ENCODE results near the gene CDKL5.

Gene CDKL5

GRCh38 chrX:18692541-18692940, 267.1 kb downstream of the CDKL5 start:
- no peak for DNase-seq

- DNase-seq = no peak
Observed at GRCh38 chrX:18696653-18697052, 271.2 kb downstream of the CDKL5 start.

- no peak for DNase-seq
Observed at GRCh38 chrX:18698737-18699650, 273.6 kb downstream of the CDKL5 start.

DNA sequence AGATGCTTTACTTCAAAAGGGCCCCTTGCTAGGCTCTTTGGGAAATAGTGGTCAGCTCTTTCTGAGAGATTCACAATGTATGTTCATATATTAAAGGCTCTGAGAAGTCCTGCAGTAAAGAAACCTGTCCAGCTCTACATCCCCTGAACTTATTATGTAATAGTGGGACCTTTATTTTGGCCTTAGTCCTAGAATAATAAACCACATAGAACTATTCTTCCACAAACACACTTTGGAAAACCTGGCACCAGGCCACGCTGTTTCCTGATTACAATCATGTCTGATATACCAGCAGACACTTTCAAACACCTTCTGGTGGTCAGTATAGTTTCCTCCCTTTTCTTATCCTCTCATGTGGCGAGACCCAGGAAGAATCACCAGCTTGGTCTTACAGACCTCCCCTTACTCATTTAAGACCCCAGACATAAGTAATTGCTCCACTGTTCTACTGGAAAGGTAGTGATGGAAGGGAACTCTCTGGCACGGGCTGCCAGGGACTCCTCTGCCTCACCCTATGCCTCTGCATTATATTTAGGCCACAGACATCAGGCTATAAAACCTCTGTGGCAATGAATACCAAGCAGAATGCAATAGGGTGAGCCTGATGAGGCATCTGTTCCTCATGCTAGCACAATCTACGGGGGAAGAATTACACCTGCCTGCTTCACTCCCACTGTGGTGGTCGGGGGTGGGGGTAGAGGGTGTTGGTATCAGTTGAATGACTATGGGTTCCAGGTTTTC, 276.4 kb downstream of the CDKL5 start:
- DNase-seq = no peak

DNA sequence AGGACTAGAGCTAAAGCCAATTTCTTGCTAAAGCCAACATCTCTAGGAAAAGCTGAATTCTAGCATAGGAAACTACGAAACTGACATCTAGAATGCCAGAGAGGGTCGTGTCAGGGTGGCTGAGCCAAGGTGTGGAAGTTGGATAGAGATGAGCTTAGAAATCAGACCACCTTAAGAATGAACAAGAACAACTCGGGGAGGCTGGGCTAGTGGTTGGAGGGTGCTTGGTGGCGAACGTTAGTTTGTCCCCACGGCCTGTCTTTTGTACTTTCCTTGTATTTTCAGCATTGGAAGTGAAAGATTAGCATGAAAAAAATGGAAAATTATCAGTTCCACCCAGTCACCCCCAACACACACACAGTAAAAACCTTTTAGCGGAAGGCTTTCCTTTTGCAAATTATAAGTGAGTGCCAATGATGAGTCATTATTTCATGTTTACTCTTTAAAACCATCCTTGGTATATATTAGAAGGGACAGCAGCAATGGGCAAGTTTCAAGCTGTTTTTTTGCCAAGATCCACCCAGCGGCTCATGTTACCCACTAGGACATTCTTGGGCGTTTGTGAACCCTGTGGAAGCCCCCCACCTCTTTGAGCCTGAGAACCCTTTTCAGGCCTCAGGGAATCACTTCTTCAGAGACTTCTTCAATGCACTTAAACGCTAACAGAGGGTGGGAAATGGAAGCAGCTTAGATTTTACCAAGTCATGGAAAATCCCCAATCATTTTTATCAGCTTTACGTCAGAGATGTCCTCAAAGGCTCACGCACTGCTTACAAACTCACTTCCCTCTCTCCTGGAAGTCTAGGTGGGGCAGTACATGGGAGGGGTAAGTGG, 277.2 kb downstream of the CDKL5 start:
- DNase-seq = no peak
